Right renal pelvis (tissue), 4 donors: ENCODE results near the gene GLRX5. TPM values are rescaled to one million over a fixed set of nuclear protein-coding genes. Genes with fewer than 3 reads are reported as not detected.
"Not testable (repeated sequence)": the region's sequence is repeated elsewhere in the genome, so short reads cannot be mapped to it uniquely, and the experiment has no call there.

Source experiments
- DNase-seq, 4 donors: peaks; one replicate each; pipeline ENCODE4 v3.0.0-alpha.2; 2013; ENCODE audit warnings: low read depth in 4 of 4, low spot score in 3 of 4, missing footprints in 1 of 4
- polyA plus RNA-seq, 4 donors: library from polyadenylated mRNA; unstranded; fragments of 120-200 nt; gene quantifications; one replicate each; pipeline ENCODE4 v1.2.1, GENCODE V29; 2013; ENCODE audit not compliant: insufficient read length in 4 of 4

Gene GLRX5
- polyA plus RNA-seq, 4 donors = 80.6 to 92.2 (median 83.7) TPM

GRCh38 chr14:95549656-95550585, 15.1 kb downstream of the GLRX5 start:
- no peak for DNase-seq

- DNase-seq = no peak
Measured at GRCh38 chr14:95551435-95551834, 16.6 kb downstream of the GLRX5 start.

DNA sequence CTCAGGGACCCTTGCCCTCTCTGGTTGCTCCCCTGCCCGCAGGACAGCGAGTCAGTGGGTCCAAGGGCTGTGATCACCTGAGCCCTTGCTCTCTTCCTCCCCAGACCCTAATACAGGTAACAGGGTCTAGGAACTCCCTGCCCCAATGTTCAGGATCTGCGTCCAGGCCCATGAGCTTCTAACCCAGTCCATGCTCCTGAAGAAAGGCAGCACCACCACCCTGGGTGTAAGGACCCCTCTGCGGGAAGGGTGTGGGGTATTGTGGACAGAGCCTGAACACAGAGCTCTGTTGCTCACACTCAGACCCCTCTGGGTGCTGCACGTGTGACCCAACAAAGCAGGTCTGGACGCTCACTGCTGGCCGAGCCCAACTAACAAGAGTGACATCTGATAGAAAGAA, 18.3 kb downstream of the GLRX5 start:
- DNase-seq = no peak

DNA sequence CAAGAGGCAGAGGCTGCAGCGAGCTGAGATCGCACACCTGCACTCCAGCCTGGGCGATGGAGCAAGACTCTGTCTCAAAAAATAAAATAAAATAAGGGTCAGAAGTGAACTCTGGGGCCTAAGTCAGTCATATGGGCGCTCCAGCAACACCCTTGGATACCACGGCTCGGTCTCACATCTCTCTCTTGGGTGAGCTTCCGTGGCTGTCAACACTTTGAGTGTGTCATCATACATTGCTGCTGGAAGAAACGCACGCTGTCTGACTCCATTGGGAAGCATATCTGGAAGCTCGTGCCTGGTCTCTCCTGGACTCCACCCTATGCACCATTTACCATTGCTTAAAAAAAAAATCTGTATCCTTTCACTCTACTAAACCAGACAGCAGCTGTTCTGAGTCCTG, 20.2 kb downstream of the GLRX5 start:
- no peak for DNase-seq

DNA sequence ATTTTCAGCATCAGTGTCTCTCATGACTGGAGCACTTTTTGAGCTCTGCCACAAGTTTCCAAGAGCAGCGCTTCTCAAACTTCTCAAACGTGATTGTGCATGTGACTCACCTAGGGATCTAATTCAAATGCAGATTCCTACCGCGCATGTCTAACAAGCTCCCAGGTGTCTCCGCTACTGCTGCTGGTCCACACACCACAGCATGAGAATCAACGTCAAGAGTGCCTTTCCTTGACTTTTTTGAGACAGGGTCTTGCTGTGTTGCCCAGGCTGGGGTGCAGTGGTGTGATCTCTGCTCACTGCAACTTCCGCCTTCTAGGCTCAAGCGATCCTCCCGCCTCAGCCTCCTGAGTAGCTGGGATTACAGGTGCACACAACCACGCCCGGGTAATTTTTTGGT, 22.4 kb downstream of the GLRX5 start:
- no peak for DNase-seq

DNA sequence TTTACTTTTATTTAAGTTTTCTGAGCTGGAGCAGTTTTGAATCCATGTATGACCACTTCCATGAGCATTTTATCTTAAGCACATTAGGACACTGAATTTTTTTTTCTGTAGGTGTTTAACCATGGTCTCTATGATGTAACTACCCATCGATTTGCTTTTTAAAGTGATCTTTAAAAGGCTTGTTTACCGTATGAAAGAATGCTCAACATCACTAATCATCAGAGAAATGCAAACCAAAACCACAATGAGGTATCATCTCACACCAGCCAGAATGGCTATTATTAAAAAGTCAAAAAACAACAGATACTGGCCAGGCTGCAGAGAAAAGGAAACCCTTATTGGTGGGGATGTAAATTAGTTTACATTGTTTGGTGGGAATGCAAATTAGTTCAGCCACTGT, 23.0 kb downstream of the GLRX5 start:
- no peak for DNase-seq

GRCh38 chr14:95559203-95559602, 24.4 kb downstream of the GLRX5 start:
- DNase-seq = no peak

DNA sequence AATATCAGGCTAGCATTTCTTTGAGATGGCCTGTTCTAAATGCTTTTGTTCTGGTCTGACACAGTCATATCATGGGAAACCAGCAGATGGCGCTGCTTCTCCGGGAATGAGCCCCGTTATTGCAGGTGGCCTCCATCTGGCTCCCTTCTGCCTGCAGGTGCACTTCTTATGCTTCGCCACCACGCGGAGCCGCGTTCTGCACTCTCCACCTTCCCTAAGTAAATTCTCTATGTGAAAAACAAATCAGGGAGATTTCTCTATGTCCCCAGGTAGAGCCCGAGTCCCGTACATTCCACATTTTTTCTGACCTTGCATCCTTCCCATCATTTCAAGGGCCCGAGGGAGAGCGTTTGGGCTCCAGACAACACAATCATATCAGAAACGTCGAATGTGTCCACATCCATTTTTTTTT, 26.2 kb downstream of the GLRX5 start:
- DNase-seq = peak; percentile 80 to 85 (median 82)

DNA sequence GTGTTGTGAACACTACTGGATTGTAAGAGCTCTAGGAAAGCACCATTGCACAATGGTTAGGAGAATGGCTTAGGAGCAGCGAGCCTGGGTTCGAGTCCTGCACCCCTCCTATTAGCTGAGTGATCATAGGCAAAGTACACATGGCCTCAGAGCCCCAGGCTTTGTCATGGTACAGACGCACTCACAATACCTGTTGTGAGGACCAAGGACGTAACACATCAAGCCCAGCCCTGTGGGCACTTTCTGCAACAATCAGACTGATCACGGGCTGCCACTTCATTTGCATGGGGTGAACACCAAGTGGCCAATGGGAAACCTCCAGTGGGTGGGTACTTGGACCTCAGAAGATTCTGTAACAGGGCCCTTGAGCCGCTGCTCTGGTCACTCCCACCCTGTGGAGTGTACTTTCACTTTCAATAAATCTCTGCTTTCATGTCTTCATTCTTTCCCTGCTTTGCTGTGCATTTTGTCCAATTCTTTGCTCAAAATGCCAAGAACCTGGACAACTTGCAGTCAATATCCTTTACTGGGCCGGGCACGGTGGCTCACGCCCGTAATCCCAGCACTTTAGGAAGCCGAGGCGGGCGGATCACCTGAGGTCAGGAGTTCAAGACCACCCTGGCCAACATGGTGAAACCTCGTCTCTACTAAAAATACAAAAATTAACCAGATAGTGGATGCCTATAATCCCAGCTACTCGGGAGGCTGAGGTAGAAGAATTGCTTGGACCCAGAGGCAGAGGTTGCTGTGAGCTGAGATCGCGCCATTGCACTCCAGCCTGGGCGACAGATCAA, 28.2 kb downstream of the GLRX5 start:
- no peak for DNase-seq

GRCh38 chr14:95564060-95564459, 29.2 kb downstream of the GLRX5 start:
- no peak for DNase-seq

- DNase-seq = no peak
Measured at GRCh38 chr14:95569440-95569839, 34.6 kb downstream of the GLRX5 start.

- DNase-seq = no peak
Measured at GRCh38 chr14:95573313-95573712, 38.5 kb downstream of the GLRX5 start.

GRCh38 chr14:95575840-95576473, 41.1 kb downstream of the GLRX5 start:
- no peak for DNase-seq

DNA sequence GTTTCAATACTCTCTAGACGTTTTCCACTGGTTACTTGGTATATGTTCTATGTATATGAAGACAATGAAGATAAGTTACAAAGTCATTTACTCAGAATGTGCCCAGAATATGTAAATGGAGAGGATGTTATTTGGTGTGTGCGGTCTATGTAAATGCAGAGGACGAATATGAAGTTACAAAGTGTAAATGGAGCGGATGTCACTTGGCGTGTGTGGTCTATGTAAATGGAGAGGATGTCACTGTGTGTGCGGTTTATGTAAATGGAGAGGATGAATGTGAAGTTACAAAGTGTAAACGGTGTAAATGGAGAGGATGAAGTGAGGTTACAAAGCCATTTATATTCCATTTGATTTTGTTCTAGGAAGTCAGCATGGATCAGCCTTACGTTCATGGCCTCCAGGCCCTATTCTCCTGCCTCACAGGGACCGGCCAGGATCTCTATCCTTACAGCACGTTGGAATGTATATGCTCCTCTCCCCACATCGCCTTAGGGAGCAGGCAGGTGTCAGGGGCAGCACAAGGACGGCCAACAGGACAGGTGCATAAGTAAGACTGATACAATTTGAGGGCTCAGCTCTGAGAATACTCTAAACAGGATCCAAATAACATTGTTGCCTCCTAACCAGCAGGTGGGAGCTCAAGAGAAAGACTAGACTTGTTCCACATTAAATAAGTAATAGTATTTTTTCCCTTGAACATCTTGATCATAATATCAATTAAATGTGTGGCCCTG, 42.4 kb downstream of the GLRX5 start:
- DNase-seq = no peak

DNA sequence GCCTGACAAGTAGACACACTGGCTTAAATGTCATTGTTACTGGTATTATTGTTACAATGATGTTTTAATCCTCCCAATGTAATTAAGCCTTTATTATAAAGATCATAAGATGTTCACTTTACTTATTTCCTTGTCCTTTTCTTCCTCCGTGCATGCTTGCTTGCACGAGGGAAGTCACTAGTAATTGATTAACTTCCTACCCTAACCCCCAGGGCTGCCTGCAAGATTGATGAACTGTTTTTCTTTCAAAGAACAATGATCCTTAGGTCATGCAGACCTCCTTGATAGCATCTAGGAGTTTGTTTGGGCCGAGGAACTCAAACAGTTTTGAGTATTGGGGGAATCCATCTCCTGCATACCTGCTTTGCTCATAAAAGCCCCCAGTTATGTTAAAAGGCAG, 43.0 kb downstream of the GLRX5 start:
- DNase-seq = no peak

DNA sequence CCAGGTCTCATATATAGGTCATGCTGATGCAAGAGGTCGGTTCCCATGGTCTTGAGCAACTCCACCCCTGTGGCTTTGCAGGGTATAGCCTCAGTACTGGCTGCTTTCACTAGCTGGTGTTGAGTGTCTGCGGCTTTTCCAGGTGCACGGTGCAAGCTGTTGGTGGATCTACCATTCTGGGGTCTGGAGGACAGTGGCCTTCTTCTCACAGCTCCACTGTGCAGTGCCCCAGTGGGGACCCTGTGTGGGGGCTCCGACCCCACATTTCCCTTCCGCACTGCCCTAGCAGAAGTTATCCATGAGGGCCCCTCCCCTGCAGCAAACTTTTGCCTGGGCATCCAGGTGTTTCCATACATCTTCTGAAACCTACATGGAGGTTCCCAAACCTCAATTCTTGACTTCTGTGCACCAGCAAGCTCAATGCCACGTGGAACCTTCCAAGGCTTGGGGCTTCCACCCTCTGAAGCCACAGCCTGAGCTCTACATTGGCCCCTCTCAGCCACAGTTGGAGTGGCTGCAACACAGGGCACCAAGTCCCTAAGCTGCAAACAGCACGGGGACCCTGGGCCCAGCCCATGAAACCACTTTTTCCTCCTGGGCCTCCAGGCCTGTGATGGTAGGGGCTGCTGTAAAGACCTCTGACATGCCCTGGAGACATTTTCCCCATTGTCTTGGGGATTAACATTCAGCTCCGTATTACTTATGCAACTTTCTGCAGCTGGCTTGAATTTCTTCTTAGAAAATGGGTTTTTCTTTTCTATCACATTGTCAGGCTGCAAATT, 49.2 kb downstream of the GLRX5 start:
- DNase-seq = not testable (repeated sequence)

DNA sequence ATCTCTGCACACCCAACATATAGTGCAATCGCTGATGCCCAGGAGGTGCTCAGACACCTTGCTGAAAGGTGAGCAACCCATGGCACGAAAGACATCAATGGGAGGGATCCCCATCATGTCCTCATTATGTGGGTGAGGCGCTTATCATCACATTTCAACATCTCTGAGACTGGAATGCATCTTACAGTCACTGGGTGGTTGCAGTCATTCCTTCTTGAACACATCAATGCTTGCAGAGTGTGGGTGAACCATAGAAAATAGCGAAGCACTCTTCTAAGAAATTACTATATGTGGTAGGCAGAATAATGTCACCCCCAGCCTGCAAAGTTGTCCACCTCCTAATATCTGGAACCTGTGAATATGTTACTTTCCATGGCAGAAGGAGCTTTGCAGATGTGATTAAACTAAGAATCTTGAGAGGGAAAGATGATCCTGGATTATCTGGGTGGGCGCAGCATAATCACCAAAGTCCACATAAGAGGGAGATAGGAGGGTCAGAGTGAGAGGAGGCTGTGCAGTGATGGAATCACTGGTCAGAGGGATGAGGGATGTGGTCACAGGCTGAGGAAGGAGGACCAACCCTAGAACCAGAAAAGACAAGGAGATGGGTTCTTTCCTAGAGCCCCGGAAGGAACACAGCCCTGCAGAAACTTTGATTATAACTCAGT, 51.2 kb downstream of the GLRX5 start:
- no peak for DNase-seq

DNA sequence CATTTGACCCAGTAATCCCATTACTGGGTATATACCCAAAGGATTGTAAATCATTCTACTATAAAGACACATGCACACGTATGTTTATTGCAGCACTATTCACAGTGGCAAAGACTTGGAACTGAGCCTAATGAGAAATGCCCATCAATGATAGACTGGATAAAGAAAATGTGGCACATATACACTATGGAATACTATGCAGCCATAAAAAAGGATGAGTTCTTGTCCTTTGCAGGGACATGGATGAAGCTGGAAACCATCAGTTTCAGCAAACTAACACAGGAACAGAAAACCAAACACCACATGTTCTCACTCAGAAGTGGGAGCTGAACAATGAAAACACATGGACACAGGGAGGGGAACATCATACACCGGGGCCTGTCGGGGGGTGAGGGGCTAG, 56.3 kb downstream of the GLRX5 start:
- not testable (repeated sequence) for DNase-seq
